Measurements from ENCODE around the gene ATP2B2. TPM values are rescaled to one million over a fixed set of nuclear protein-coding genes. Genes with fewer than 3 reads are reported as not detected.

Gene ATP2B2
- total RNA-seq, 1 experiment from 2014 or later, result not detected

GRCh38 chr3:10360478-10360877 is 144.9 kb downstream of the ATP2B2 start:
- H3K4me3 ChIP-seq, result no peak overlapping the region
- DNase-seq, result no peak
- peaks cover 11% of the 10 kb centered on the region; the same call in 1 of the 2 replicates for H3K4me1 ChIP-seq
- H3K27me3 ChIP-seq, result no peaks in the 10 kb centered on the region; the same call in 1 of the 2 replicates
- H3K27ac ChIP-seq, result no peak overlapping the region
- H3K36me3 ChIP-seq, result no peaks in the 10 kb centered on the region
- H3K9me3 ChIP-seq (replicated peaks), result no peaks in the 10 kb centered on the region

- no peaks in the 10 kb centered on the region; the same call in 1 of the 2 replicates for H3K27me3 ChIP-seq
- peaks cover 11% of the 10 kb centered on the region; the same call in 1 of the 2 replicates for H3K4me1 ChIP-seq
- DNase-seq, result no peak
- no peak overlapping the region for H3K4me3 ChIP-seq
- no peak overlapping the region for H3K27ac ChIP-seq
- H3K36me3 ChIP-seq, result no peaks in the 10 kb centered on the region
- H3K9me3 ChIP-seq (replicated peaks), result no peaks in the 10 kb centered on the region
Measured at GRCh38 chr3:10359761-10360161, 145.6 kb downstream of the ATP2B2 start.

- H3K4me1 ChIP-seq, result peaks cover 18% of the 10 kb centered on the region; the same call in 1 of the 2 replicates
- H3K27me3 ChIP-seq, result no peaks in the 10 kb centered on the region; the same call in 1 of the 2 replicates
- no peak overlapping the region for H3K4me3 ChIP-seq
- no peaks in the 10 kb centered on the region for H3K36me3 ChIP-seq
- no peak overlapping the region for H3K27ac ChIP-seq
- H3K9me3 ChIP-seq (replicated peaks), result no peaks in the 10 kb centered on the region
- no peak for DNase-seq
Measured at GRCh38 chr3:10358309-10358980, 146.9 kb downstream of the ATP2B2 start.

- H3K27ac ChIP-seq, result no peak overlapping the region
- DNase-seq, result peak; percentile 74 to 79
Measured at GRCh38 chr3:10357592-10358308, 147.6 kb downstream of the ATP2B2 start.

GRCh38 chr3:10357095-10357494 is 148.3 kb downstream of the ATP2B2 start:
- no peaks in the 10 kb centered on the region for H3K36me3 ChIP-seq
- H3K9me3 ChIP-seq (replicated peaks), result no peaks in the 10 kb centered on the region
- DNase-seq, result no peak
- H3K4me1 ChIP-seq, result peaks cover 25% of the 10 kb centered on the region; the same call in 1 of the 2 replicates
- no peaks in the 10 kb centered on the region; the same call in 1 of the 2 replicates for H3K27me3 ChIP-seq
- H3K27ac ChIP-seq, result no peak overlapping the region
- H3K4me3 ChIP-seq, result no peak overlapping the region

More at GRCh38 chr3:10357592-10358308, 147.6 kb downstream of the ATP2B2 start:
- Histone ChIP-seq H3K4me1 (peaks cover 20% of the 10 kb centered on the region; the same call in 1 of the 2 replicates), H3K36me3 (no peaks in the 10 kb centered on the region), H3K9me3 (replicated peaks) (no peaks in the 10 kb centered on the region), H3K27me3 (no peaks in the 10 kb centered on the region; the same call in 1 of the 2 replicates), H3K4me3 (no peak overlapping the region)

GRCh38 chr3:10356461-10356981 is 148.9 kb downstream of the ATP2B2 start:
- H3K36me3 ChIP-seq, result no peaks in the 10 kb centered on the region
- no peak overlapping the region for H3K27ac ChIP-seq
- no peak for DNase-seq
- H3K9me3 ChIP-seq (replicated peaks), result no peaks in the 10 kb centered on the region
- H3K27me3 ChIP-seq, result no peaks in the 10 kb centered on the region
- H3K4me1 ChIP-seq, result peaks cover 25% of the 10 kb centered on the region; the same call in 1 of the 2 replicates
- no peak overlapping the region for H3K4me3 ChIP-seq

- Histone ChIP-seq H3K4me3 (no peak overlapping the region; the same call in 1 of the 2 replicates), H3K9me3 (replicated peaks) (no peaks in the 10 kb centered on the region), H3K36me3 (no peaks in the 10 kb centered on the region), H3K27ac (peak overlapping the region; percentile 17; the same call in 1 of the 2 replicates), H3K27me3 (no peaks in the 10 kb centered on the region; the same call in 1 of the 2 replicates), H3K4me1 (peaks cover 25% of the 10 kb centered on the region; the same call in 1 of the 2 replicates)
- DNase-seq, result peak; percentile 42 to 52
Measured at GRCh38 chr3:10354361-10355015, 150.9 kb downstream of the ATP2B2 start.

- Histone ChIP-seq H3K4me3 (no peak overlapping the region; the same call in 1 of the 2 replicates), H3K9me3 (replicated peaks) (no peaks in the 10 kb centered on the region), H3K36me3 (no peaks in the 10 kb centered on the region), H3K27ac (peak overlapping the region; percentile 17; the same call in 1 of the 2 replicates), H3K4me1 (peaks cover 25% of the 10 kb centered on the region; the same call in 1 of the 2 replicates), H3K27me3 (no peaks in the 10 kb centered on the region; the same call in 1 of the 2 replicates)
- peak in 1 of 2 experiments; percentile 31 for DNase-seq
Measured at GRCh38 chr3:10353661-10354360, 151.6 kb downstream of the ATP2B2 start.

GRCh38 chr3:10353160-10353559 is 152.2 kb downstream of the ATP2B2 start:
- Histone ChIP-seq H3K4me1 (peaks cover 24% of the 10 kb centered on the region; the same call in 1 of the 2 replicates), H3K9me3 (replicated peaks) (no peaks in the 10 kb centered on the region), H3K4me3 (no peak overlapping the region), H3K27ac (no peak overlapping the region), H3K27me3 (no peaks in the 10 kb centered on the region; the same call in 1 of the 2 replicates), H3K36me3 (no peaks in the 10 kb centered on the region)
- no peak for DNase-seq

- no peaks in the 10 kb centered on the region; the same call in 1 of the 2 replicates for H3K27me3 ChIP-seq
- H3K9me3 ChIP-seq (replicated peaks), result no peaks in the 10 kb centered on the region
- no peak overlapping the region for H3K27ac ChIP-seq
- peak; percentile 32 to 37 for DNase-seq
- H3K4me3 ChIP-seq, result no peak overlapping the region
- H3K4me1 ChIP-seq, result peaks cover 17% of the 10 kb centered on the region; the same call in 1 of the 2 replicates
- H3K36me3 ChIP-seq, result no peaks in the 10 kb centered on the region
Measured at GRCh38 chr3:10352146-10352911, 153.1 kb downstream of the ATP2B2 start.

- Histone ChIP-seq H3K27me3 (peaks cover 3% of the 10 kb centered on the region), H3K4me1 (peaks cover 14% of the 10 kb centered on the region; the same call in 1 of the 2 replicates), H3K9me3 (replicated peaks) (no peaks in the 10 kb centered on the region), H3K4me3 (no peak overlapping the region), H3K27ac (no peak overlapping the region), H3K36me3 (no peaks in the 10 kb centered on the region)
- peak; percentile 28 to 58 for DNase-seq
Measured at GRCh38 chr3:10351013-10351735, 154.2 kb downstream of the ATP2B2 start.

- H3K4me1 ChIP-seq, result peaks cover 14% of the 10 kb centered on the region; the same call in 1 of the 2 replicates
- no peak overlapping the region for H3K27ac ChIP-seq
- no peaks in the 10 kb centered on the region for H3K36me3 ChIP-seq
- peaks cover 3% of the 10 kb centered on the region for H3K27me3 ChIP-seq
- H3K4me3 ChIP-seq, result no peak overlapping the region
- H3K9me3 ChIP-seq (replicated peaks), result no peaks in the 10 kb centered on the region
- DNase-seq, result no peak
Measured at GRCh38 chr3:10350324-10350985, 154.9 kb downstream of the ATP2B2 start.
